ENCODE measurements around the gene MPPED2. TPM values are rescaled to one million over a fixed set of nuclear protein-coding genes. Genes with fewer than 3 reads are reported as not detected.

The MPPED2 gene
- total RNA-seq, 1 experiment from 2014 or later: 2.4 TPM

- no peak overlapping the region for H3K4me3 Mint-ChIP-seq
- DNase-seq (ENCODE audit: low spot score): no peak
- CTCF ChIA-PET: no interaction called here
Observed at GRCh38 chr11:30511408-30511807, 74.7 kb downstream of the MPPED2 start.

GRCh38 chr11:30510750-30511149 is 75.4 kb downstream of the MPPED2 start:
- Mint-ChIP-seq H3K27ac (no peak overlapping the region), H3K4me3 (no peak overlapping the region), H3K36me3 (no peaks in the 10 kb centered on the region), H3K4me1 (peaks cover 13% of the 10 kb centered on the region), H3K27me3 (ENCODE audit: low read depth) (no peaks in the 10 kb centered on the region), H3K9me3 (peaks cover 7% of the 10 kb centered on the region)
- no peak for ATAC-seq
- ChIA-PET CTCF (no interaction called here), POLR2A (no interaction called here)
- TF ChIP-seq FOXJ3 (CRISPR knock-in tag; IDR thresholded peaks at IDR 0.05; ENCODE audit: borderline replicate concordance) (no peak), ZNF532 (CRISPR knock-in tag; IDR thresholded peaks at IDR 0.05; ENCODE audit: borderline replicate concordance) (no peak), ZNF263 (CRISPR knock-in tag; IDR thresholded peaks at IDR 0.05; ENCODE audit: low read depth) (no peak), CREM (CRISPR knock-in tag; IDR thresholded peaks at IDR 0.05) (no peak), ZMAT4 (CRISPR knock-in tag; IDR thresholded peaks at IDR 0.05) (no peak), USF2 (CRISPR knock-in tag; IDR thresholded peaks at IDR 0.05) (no peak), ZBTB21 (CRISPR knock-in tag; IDR thresholded peaks at IDR 0.05; ENCODE audit: borderline replicate concordance) (no peak), IRF2 (CRISPR knock-in tag; IDR thresholded peaks at IDR 0.05; ENCODE audit: borderline replicate concordance, low read depth) (no peak), ZSCAN18 (CRISPR knock-in tag; IDR thresholded peaks at IDR 0.05) (no peak), NFE2L1 (CRISPR knock-in tag; IDR thresholded peaks at IDR 0.05) (no peak), ZNF416 (CRISPR knock-in tag; IDR thresholded peaks at IDR 0.05) (no peak), JAZF1 (CRISPR knock-in tag; IDR thresholded peaks at IDR 0.05) (no peak), TP53 (CRISPR knock-in tag; IDR thresholded peaks at IDR 0.05) (no peak), SOX15 (CRISPR knock-in tag; IDR thresholded peaks at IDR 0.05) (no peak), E2F4 (CRISPR knock-in tag; IDR thresholded peaks at IDR 0.05; ENCODE audit: borderline replicate concordance, low read depth) (no peak), CTCF (IDR thresholded peaks at IDR 0.05) (no peak), JUN (CRISPR knock-in tag; IDR thresholded peaks at IDR 0.05) (no peak), ZNF232 (CRISPR knock-in tag; IDR thresholded peaks at IDR 0.05) (no peak), NFYB (CRISPR knock-in tag; conservative IDR thresholded peaks at IDR 0.05; ENCODE audit: low read depth) (no peak)
- DNase-seq (ENCODE audit: low spot score): no peak

More at GRCh38 chr11:30511408-30511807, 74.7 kb downstream of the MPPED2 start:
- TF ChIP-seq ZNF317 (CRISPR knock-in tag; IDR thresholded peaks at IDR 0.05; ENCODE audit: borderline replicate concordance, low read depth) (no peak), MXD4 (CRISPR knock-in tag; IDR thresholded peaks at IDR 0.05; ENCODE audit: borderline replicate concordance) (no peak), ZMAT4 (CRISPR knock-in tag; IDR thresholded peaks at IDR 0.05) (no peak), SMAD3 (CRISPR knock-in tag; IDR thresholded peaks at IDR 0.05; ENCODE audit: borderline replicate concordance) (no peak), SOX15 (CRISPR knock-in tag; IDR thresholded peaks at IDR 0.05) (no peak), TEAD1 (CRISPR knock-in tag; IDR thresholded peaks at IDR 0.05) (no peak)
- H3K36me3 Mint-ChIP-seq: no peaks in the 10 kb centered on the region
- H3K27ac Mint-ChIP-seq: no peak overlapping the region
- peaks cover 13% of the 10 kb centered on the region for H3K4me1 Mint-ChIP-seq
- no peaks in the 10 kb centered on the region for H3K27me3 Mint-ChIP-seq (ENCODE audit: low read depth)
- peaks cover 7% of the 10 kb centered on the region for H3K9me3 Mint-ChIP-seq
- POLR2A ChIA-PET: no interaction called here
- no peak for ATAC-seq
